ENCODE measurements around the gene HECTD4.

The HECTD4 gene

DNA sequence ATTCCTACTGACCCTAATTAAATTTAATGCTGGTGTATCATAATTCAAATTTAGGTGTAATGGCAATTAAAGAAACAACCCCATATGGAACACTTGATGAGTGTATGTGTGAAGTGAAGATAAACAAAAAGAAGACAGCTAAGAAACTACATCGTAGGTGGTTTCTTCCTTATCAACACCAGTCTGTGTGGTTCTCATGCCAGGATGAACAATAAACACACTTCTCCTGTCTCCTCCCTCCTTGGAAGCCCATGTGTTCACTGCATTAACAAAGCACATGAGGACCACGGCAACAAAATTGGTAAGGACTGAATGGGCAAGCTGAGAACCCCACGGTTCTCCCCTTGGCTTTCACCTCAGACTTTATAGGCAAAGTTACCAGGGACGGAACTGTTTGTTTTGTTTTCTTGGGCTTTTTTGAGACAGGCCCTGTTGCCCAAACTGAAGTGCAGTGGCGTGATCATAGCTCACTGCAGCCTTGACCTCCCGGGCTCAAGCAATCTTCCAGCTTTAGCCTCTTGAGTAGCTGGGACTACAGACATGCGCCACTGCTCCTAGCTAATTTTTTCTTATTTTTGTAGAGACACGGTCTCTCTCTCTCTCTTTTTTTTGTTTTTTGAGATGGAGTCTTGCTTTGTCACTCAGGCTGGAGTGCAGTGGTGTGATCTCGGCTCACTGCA, 185.9 kb downstream of the HECTD4 start:
- H3K36me3 Mint-ChIP-seq (ENCODE audit: low read depth), result peaks cover 54% of the 10 kb centered on the region
- H3K27me3 Mint-ChIP-seq (ENCODE audit: low read depth), result no peaks in the 10 kb centered on the region
- no peaks in the 10 kb centered on the region for H3K9me3 Mint-ChIP-seq
- TF ChIP-seq, protein P1, sequence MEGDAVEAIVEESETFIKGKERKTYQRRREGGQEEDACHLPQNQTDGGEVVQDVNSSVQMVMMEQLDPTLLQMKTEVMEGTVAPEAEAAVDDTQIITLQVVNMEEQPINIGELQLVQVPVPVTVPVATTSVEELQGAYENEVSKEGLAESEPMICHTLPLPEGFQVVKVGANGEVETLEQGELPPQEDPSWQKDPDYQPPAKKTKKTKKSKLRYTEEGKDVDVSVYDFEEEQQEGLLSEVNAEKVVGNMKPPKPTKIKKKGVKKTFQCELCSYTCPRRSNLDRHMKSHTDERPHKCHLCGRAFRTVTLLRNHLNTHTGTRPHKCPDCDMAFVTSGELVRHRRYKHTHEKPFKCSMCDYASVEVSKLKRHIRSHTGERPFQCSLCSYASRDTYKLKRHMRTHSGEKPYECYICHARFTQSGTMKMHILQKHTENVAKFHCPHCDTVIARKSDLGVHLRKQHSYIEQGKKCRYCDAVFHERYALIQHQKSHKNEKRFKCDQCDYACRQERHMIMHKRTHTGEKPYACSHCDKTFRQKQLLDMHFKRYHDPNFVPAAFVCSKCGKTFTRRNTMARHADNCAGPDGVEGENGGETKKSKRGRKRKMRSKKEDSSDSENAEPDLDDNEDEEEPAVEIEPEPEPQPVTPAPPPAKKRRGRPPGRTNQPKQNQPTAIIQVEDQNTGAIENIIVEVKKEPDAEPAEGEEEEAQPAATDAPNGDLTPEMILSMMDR (IDR thresholded peaks at IDR 0.05; ENCODE audit: unreplicated experiment in 3 of 3), result no peak
- H3K4me3 Mint-ChIP-seq, result no peak overlapping the region
- no peaks in the 10 kb centered on the region for H3K4me1 Mint-ChIP-seq
- no peak overlapping the region for H3K27ac Mint-ChIP-seq

DNA sequence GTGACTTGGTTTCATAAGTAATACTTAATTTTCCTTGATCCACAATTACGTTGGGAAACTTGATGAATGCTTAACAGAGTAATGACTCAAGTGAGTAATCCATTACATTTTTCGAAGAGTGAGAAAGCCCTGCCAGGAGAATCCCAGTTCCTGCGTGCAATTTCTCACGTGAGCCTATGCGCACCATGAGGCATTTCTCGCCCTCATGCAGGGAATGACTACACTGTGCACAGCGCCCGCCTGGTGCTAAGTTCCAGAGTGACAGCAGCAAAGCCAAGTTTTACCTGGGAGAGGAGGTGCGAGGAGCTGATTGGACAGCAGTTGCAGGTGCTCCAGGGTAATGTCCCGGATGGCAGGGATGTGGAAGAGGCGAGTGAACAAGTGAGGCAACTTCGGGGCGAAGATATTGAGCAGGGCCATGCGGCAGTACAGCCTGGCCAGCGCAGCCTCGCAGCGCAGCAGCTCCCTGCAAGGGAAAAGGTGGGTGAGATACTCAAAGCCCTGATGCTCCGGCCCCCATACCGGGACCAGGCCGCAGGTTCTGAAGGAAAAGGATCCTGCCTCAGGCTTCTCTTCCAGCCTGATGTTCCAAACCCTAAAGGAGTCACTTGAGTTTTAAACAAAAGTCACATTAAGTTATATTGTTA, 187.5 kb downstream of the HECTD4 start:
- TF ChIP-seq, protein P1 (IDR thresholded peaks at IDR 0.05; ENCODE audit: unreplicated experiment in 3 of 3), result no peak
- peaks cover 63% of the 10 kb centered on the region for H3K36me3 Mint-ChIP-seq (ENCODE audit: low read depth)
- no peaks in the 10 kb centered on the region for H3K27me3 Mint-ChIP-seq (ENCODE audit: low read depth)
- no peaks in the 10 kb centered on the region for H3K4me1 Mint-ChIP-seq
- H3K27ac Mint-ChIP-seq, result no peak overlapping the region
- H3K4me3 Mint-ChIP-seq, result no peak overlapping the region
- no peaks in the 10 kb centered on the region for H3K9me3 Mint-ChIP-seq

DNA sequence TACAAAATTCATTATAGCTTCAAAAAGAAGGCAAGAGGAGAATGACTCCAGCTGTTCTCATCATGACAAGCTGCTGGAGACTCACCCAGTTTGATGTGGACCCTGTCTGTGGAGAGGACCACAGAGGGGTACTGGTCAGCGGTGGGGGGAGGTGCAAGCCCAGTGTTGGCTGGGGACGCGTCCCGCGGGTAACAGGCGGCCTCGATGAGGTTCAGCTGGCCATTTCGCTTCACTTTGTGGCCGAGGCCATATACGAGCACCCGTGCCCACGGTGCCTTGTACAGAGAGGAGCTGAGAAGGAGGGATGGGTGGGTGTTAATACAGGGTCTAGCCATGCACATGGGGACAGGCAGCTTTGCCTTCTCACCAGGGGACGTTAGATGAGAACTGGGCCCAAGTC, 189.8 kb downstream of the HECTD4 start:
- Mint-ChIP-seq H3K27ac (no peak overlapping the region), H3K36me3 (ENCODE audit: low read depth) (peaks cover 55% of the 10 kb centered on the region), H3K4me3 (no peak overlapping the region), H3K27me3 (ENCODE audit: low read depth) (no peaks in the 10 kb centered on the region), H3K4me1 (no peaks in the 10 kb centered on the region), H3K9me3 (no peaks in the 10 kb centered on the region)
- TF ChIP-seq, protein P1 (IDR thresholded peaks at IDR 0.05; ENCODE audit: unreplicated experiment in 3 of 3), result no peak

DNA sequence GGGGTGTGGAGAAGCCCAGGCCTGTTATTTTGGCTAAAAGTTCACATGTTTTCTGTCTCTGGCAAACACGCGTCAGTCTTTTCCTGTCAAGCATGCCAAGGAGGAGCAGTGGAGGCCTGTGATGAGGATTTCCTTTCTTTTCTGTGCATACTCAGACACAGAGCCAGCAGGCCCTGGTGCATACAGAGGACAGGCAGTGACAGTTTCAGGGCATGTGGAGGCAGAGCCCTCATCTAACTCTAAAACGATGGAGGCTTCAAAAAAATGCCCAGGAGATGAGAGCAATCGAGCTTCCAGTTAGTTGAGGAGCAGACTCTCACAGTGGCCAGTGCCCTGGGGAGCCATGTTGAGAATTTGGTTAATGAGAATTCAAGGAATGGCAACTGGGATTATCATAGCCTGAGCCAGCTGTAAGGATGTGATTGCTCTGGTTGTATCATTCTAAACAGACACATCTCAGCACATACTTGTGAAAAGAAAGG, 190.3 kb downstream of the HECTD4 start:
- Mint-ChIP-seq H3K27me3 (ENCODE audit: low read depth) (no peaks in the 10 kb centered on the region), H3K9me3 (no peaks in the 10 kb centered on the region), H3K4me3 (no peak overlapping the region), H3K4me1 (no peaks in the 10 kb centered on the region), H3K36me3 (ENCODE audit: low read depth) (peaks cover 52% of the 10 kb centered on the region), H3K27ac (no peak overlapping the region)
- TF ChIP-seq, protein P1 (IDR thresholded peaks at IDR 0.05; ENCODE audit: unreplicated experiment in 3 of 3), result no peak

DNA sequence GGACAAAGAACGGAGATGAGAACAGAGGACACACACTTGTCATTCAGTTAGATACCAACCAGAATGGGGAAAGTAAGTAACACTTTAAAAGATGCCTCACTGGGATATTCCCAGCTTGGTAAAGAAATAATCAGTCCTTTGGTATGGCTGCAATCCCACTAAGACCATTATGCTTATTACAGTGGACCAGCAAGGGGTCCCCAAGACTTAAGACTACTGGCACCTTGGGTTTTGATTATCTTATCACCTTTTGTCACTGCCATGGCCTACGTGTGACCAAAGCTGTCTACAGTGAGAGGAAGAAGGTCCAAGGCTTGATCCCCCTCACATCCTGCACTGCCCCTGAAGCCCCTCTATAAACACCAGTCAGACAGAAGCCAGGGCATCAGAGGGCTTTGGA, 191.0 kb downstream of the HECTD4 start:
- TF ChIP-seq, protein P1 (IDR thresholded peaks at IDR 0.05; ENCODE audit: unreplicated experiment in 3 of 3), result no peak
- Mint-ChIP-seq H3K9me3 (no peaks in the 10 kb centered on the region), H3K4me3 (no peak overlapping the region), H3K27ac (no peak overlapping the region), H3K27me3 (ENCODE audit: low read depth) (no peaks in the 10 kb centered on the region), H3K36me3 (ENCODE audit: low read depth) (peaks cover 52% of the 10 kb centered on the region), H3K4me1 (no peaks in the 10 kb centered on the region)

All from nephron (organoid).